ENCODE results near the gene TMEFF1. TPM values are rescaled to one million over a fixed set of nuclear protein-coding genes. Genes with fewer than 3 reads are reported as not detected.

TMEFF1 gene
- total RNA-seq (2014; rRNA removed; shearing (Covaris generic)) (0.43 and 4.4 TPM in 2 replicates), polyA plus RNA-seq (2016; fragmentation: Nextera tagmentation; extraction: Ambion mirVana) (0.34 and 0.68 TPM in 2 replicates)

- no peaks in the 10 kb centered on the region for H3K36me3 ChIP-seq (ENCODE audit: low read depth)
- peak within 1 kb of the TSS; percentile 74 for H3K9ac ChIP-seq
- no peaks in the 10 kb centered on the region for H3K9me2 ChIP-seq (ENCODE audit: insufficient read depth)
- 20 to 29% methylated on average over 8 to 10 of the region's 54 CpGs for WGBS, 2 experiments (ENCODE audit: low coverage in 1 of 2, low lambda C conversion rate in 2 of 2, missing lambda C conversion rate in 2 of 2)
- H3F3A ChIP-seq (ENCODE audit: insufficient read depth), result peaks cover 12% of the 10 kb centered on the region; the same call in 1 of the 2 replicates
- in situ Hi-C loops (cut with MboI), result no loop called here
- no peak for TF ChIP-seq EZH2 (IDR thresholded peaks at IDR 0.05; ENCODE audit: insufficient read depth, poor library complexity, severe bottlenecking)
- TF ChIP-seq EZH2phosphoT487 (IDR thresholded peaks at IDR 0.05; ENCODE audit: insufficient read depth, low read depth), result no peak
- H3K4me1 ChIP-seq (ENCODE audit: insufficient read depth), result 0 out of 2 replicates have a peak, but pooled peaks cover 4% of the 10 kb centered on the region
- H3K27ac ChIP-seq, result no peak within 1 kb of the TSS
- no peaks in the 10 kb centered on the region; the same call in 1 of the 2 replicates for H3K79me2 ChIP-seq (ENCODE audit: insufficient read depth)
- peak within 1 kb of the TSS; percentile 72 for H2AFZ ChIP-seq
- peak within 1 kb of the TSS; percentile 69 for H3K4me2 ChIP-seq (ENCODE audit: unreplicated experiment)
- H3K4me3 ChIP-seq, result peak within 1 kb of the TSS; percentile 71
- H3K27me3 ChIP-seq (replicated peaks; ENCODE audit: insufficient read depth), result no peaks in the 10 kb centered on the region
- no peaks in the 10 kb centered on the region for H4K20me1 ChIP-seq (ENCODE audit: insufficient read depth)
- DNase-seq, result peak; percentile 66
- no peaks in the 10 kb centered on the region for H3K9me3 ChIP-seq (ENCODE audit: low read depth)
Measured at GRCh38 chr9:100472788-100473275, at the start of gene TMEFF1. Gene TMEFF1, plus strand, starts transcription at chr9:100473149. Its CDS starts 396 bp downstream, at chr9:100473545.

DNA sequence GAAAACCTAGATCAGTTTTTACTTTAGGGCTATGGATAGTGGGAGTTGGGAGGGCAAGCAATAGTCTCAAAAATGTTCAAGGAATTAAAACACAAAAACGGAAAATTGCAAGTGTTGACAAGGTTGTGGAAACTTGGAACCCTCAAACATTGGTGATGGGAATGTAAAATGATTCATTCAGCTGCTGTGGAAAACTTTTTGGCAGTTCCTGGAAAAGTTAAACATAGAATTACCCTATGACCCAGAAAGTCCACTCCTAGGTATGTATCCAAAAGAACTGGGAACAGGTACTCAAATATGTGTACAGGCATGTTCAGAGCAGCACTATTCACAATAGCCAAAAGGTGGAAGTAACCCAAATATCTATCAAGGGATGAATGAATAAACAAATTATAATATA, 47.2 kb upstream of the TMEFF1 start:
- no peaks in the 10 kb centered on the region for H4K20me1 ChIP-seq (ENCODE audit: insufficient read depth)
- TF ChIP-seq EZH2phosphoT487 (IDR thresholded peaks at IDR 0.05; ENCODE audit: insufficient read depth, low read depth) (no peak), EZH2 (IDR thresholded peaks at IDR 0.05; ENCODE audit: insufficient read depth, poor library complexity, severe bottlenecking) (no peak)
- H3K9ac ChIP-seq, result peak overlapping the region; percentile 85
- H3F3A ChIP-seq (ENCODE audit: insufficient read depth), result peaks cover 43% of the 10 kb centered on the region
- H3K4me2 ChIP-seq (ENCODE audit: unreplicated experiment), result peak overlapping the region; percentile 73
- H3K36me3 ChIP-seq (ENCODE audit: low read depth), result no peaks in the 10 kb centered on the region
- H3K4me1 ChIP-seq (ENCODE audit: insufficient read depth), result peaks cover 33% of the 10 kb centered on the region
- 0% methylated on average over 1 of the region's 1 CpG for WGBS, 2 experiments (ENCODE audit: low coverage in 1 of 2, low lambda C conversion rate in 2 of 2, missing lambda C conversion rate in 2 of 2)
- peak; percentile 23 for DNase-seq
- H3K9me2 ChIP-seq (ENCODE audit: insufficient read depth), result no peaks in the 10 kb centered on the region
- peak overlapping the region; percentile 88 for H3K27ac ChIP-seq
- in situ Hi-C loops (cut with MboI), result no loop called here
- peak overlapping the region; percentile 74 for H2AFZ ChIP-seq
- peak overlapping the region; percentile 78 for H3K4me3 ChIP-seq
- no peaks in the 10 kb centered on the region for H3K27me3 ChIP-seq (replicated peaks; ENCODE audit: insufficient read depth)
- H3K9me3 ChIP-seq (ENCODE audit: low read depth), result no peaks in the 10 kb centered on the region
- H3K79me2 ChIP-seq (ENCODE audit: insufficient read depth), result peaks cover 28% of the 10 kb centered on the region

- Histone ChIP-seq H2AFZ (peak overlapping the region; percentile 74), H4K20me1 (ENCODE audit: insufficient read depth) (no peaks in the 10 kb centered on the region), H3K9me2 (ENCODE audit: insufficient read depth) (no peaks in the 10 kb centered on the region), H3K9ac (peak overlapping the region; percentile 85), H3K36me3 (ENCODE audit: low read depth) (no peaks in the 10 kb centered on the region), H3K27ac (peak overlapping the region; percentile 88), H3K4me1 (ENCODE audit: insufficient read depth) (peaks cover 35% of the 10 kb centered on the region), H3K27me3 (replicated peaks; ENCODE audit: insufficient read depth) (no peaks in the 10 kb centered on the region), H3K9me3 (ENCODE audit: low read depth) (no peaks in the 10 kb centered on the region), H3F3A (ENCODE audit: insufficient read depth) (peaks cover 43% of the 10 kb centered on the region), H3K4me2 (ENCODE audit: unreplicated experiment) (peak overlapping the region; percentile 73), H3K4me3 (peak overlapping the region; percentile 78), H3K79me2 (ENCODE audit: insufficient read depth) (peaks cover 32% of the 10 kb centered on the region)
- WGBS, 2 experiments (ENCODE audit: low coverage in 1 of 2, low lambda C conversion rate in 2 of 2, missing lambda C conversion rate in 2 of 2), result 20 to 27% methylated on average over 7 of the region's 7 CpGs
- in situ Hi-C loops (cut with MboI), result no loop called here
- no peak for TF ChIP-seq EZH2phosphoT487 (IDR thresholded peaks at IDR 0.05; ENCODE audit: insufficient read depth, low read depth)
- DNase-seq, result no peak
Measured at GRCh38 chr9:100426189-100426529, 46.8 kb upstream of the TMEFF1 start.

DNA sequence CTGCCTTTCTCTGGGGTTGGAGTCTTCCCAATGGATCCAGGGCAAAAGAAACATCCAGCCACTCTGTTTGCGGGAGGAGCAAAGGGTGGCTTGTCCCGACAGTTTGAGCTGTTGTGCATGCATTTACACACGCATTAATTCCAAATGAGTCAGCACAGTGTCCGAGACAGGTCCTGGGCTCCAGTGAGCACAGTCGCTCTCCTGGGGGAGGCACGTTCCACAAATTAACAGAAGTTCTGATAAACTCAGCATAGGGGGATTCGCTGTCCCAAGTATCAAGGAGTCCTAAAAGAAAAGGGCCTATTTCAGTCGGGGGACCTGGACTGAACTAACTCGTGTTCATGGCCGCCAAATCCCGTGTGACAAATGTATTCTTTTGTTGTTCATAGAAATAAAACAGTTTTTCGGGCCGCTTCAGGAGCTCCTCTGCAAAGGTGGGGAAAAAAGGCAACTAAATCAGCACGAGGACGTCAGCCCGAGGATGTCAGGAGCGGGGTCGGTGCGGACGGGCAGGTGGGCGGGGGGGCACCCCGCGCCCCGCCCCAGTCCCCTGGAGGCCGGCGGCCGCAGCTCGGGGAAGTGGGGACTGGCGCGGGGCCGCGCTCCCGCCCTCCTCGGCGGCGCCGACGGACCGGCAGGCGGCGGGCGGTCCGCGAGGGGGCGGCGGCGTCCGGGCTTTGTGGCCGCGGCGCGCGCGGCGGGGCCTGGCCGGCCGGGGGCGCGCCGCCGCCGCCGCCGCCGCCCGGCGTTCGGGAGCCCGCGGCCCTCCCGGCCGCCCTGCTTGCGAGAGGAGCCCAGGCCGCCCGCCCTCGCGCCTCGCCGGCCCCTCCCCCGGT, 46.2 kb upstream of the TMEFF1 start, which contains the start of gene MSANTD3:
MSANTD3 (plus strand) TSS at position 614 of the 836 bp plus-strand sequence. CDS start 14,796 bp downstream, outside the sequence.
- Histone ChIP-seq H3K4me1 (ENCODE audit: insufficient read depth) (peaks cover 38% of the 10 kb centered on the region), H3K79me2 (ENCODE audit: insufficient read depth) (peaks cover 38% of the 10 kb centered on the region), H3F3A (ENCODE audit: insufficient read depth) (peaks cover 43% of the 10 kb centered on the region), H3K4me2 (ENCODE audit: unreplicated experiment) (peak within 1 kb of the TSS; percentile 99), H3K9me2 (ENCODE audit: insufficient read depth) (no peaks in the 10 kb centered on the region), H3K36me3 (ENCODE audit: low read depth) (no peaks in the 10 kb centered on the region), H3K4me3 (peak within 1 kb of the TSS; percentile 90), H3K27me3 (replicated peaks; ENCODE audit: insufficient read depth) (no peaks in the 10 kb centered on the region), H3K27ac (peak within 1 kb of the TSS; percentile 95), H3K9me3 (ENCODE audit: low read depth) (no peaks in the 10 kb centered on the region), H3K9ac (peak within 1 kb of the TSS; percentile 98), H2AFZ (peak within 1 kb of the TSS; percentile 74), H4K20me1 (ENCODE audit: insufficient read depth) (no peaks in the 10 kb centered on the region)
- in situ Hi-C loops (cut with MboI), result no loop called here
- peak; percentile 88 for DNase-seq
- TF ChIP-seq EZH2phosphoT487 (IDR thresholded peaks at IDR 0.05; ENCODE audit: insufficient read depth, low read depth) (no peak), EZH2 (IDR thresholded peaks at IDR 0.05; ENCODE audit: insufficient read depth, poor library complexity, severe bottlenecking) (no peak)
- WGBS, 2 experiments (ENCODE audit: low coverage in 1 of 2, low lambda C conversion rate in 2 of 2, missing lambda C conversion rate in 2 of 2), result 1% methylated on average over 13 to 28 of the region's 80 CpGs

All from GM23248 (cell line).